SK-N-SH treated with all-trans-retinoic acid at 6 μM for 48 hours (cell line): ENCODE results near the gene ISLR.

Experiments used
- ATAC-seq: fragments of 200-7000 bp; cut with Tn5 transposase; 3 replicates; pipeline ENCODE4 v1.9.1; 2020; ENCODE audit warnings: mild to moderate bottlenecking, moderate library complexity
- ARNTL ChIP-seq: fragments of 450-650 bp; formaldehyde crosslinking; IDR thresholded peaks from 2 replicates; pipeline ENCODE4 v1.5.0; 2020; ENCODE audit warnings: low read depth, mild to moderate bottlenecking, moderate library complexity, borderline replicate concordance
- BACH2 ChIP-seq: fragments of 250-450 bp; sonication (Bioruptor Pico); IDR thresholded peaks from 2 replicates; pipeline ENCODE4 v1.9.0; 2021; ENCODE audit warnings: mild to moderate bottlenecking, borderline replicate concordance
- CREB5 ChIP-seq: fragments of 250-450 bp; sonication (Bioruptor Pico); IDR thresholded peaks from 2 replicates; pipeline ENCODE4 v1.5.1; 2020; ENCODE audit warnings: low read depth, mild to moderate bottlenecking, moderate library complexity
- CSDC2 ChIP-seq: fragments of 250-450 bp; sonication (Bioruptor Pico); IDR thresholded peaks from 2 replicates; pipeline ENCODE4 v1.5.0; 2020; ENCODE audit warnings: mild to moderate bottlenecking, moderate library complexity
- CSRNP3 ChIP-seq: fragments of 250-450 bp; sonication (Bioruptor Pico); IDR thresholded peaks from 2 replicates; pipeline ENCODE4 v1.5.1; 2021; ENCODE audit warnings: mild to moderate bottlenecking, moderate library complexity
- ESRRG ChIP-seq: fragments of 250-450 bp; sonication (Bioruptor Pico); IDR thresholded peaks from 2 replicates; pipeline ENCODE4 v1.6.1; 2021; ENCODE audit warnings: mild to moderate bottlenecking
- GLIS3 ChIP-seq: fragments of 250-450 bp; sonication (Bioruptor Pico); IDR thresholded peaks from 2 replicates; pipeline ENCODE4 v1.5.0; 2020; ENCODE audit warnings: mild to moderate bottlenecking, moderate library complexity
- ISL1 ChIP-seq: fragments of 250-450 bp; sonication (Bioruptor Pico); IDR thresholded peaks from 2 replicates; pipeline ENCODE4 v2.1.2; 2022; ENCODE audit warnings: mild to moderate bottlenecking, moderate library complexity
- OSR1 ChIP-seq: fragments of 250-450 bp; sonication (Bioruptor Pico); IDR thresholded peaks from 2 replicates; pipeline ENCODE4 v1.8.0; 2022; ENCODE audit warnings: moderate library complexity, mild to moderate bottlenecking, inconsistent platforms
- PATZ1 ChIP-seq: fragments of 250-450 bp; sonication (Bioruptor Pico); IDR thresholded peaks from 2 replicates; pipeline ENCODE4 v1.8.0; 2020; ENCODE audit warnings: mild to moderate bottlenecking, moderate library complexity, borderline replicate concordance
- POU6F1 ChIP-seq: fragments of 250-450 bp; sonication (Bioruptor Pico); IDR thresholded peaks from 2 replicates; pipeline ENCODE4 v1.8.0; 2021; ENCODE audit warnings: low read depth, mild to moderate bottlenecking, moderate library complexity, borderline replicate concordance
- PPARA ChIP-seq: fragments of 250-450 bp; sonication (Bioruptor Pico); IDR thresholded peaks from 2 replicates; pipeline ENCODE4 v1.5.0; 2020; ENCODE audit warnings: mild to moderate bottlenecking, borderline replicate concordance
- RARB ChIP-seq: fragments of 250-450 bp; sonication (Bioruptor Pico); IDR thresholded peaks from 2 replicates; pipeline ENCODE4 v1.8.0; 2021; ENCODE audit warnings: mild to moderate bottlenecking, moderate library complexity
- SNAI2 ChIP-seq: fragments of 250-450 bp; sonication (Bioruptor Pico); IDR thresholded peaks from 2 replicates; pipeline ENCODE4 v1.5.0; 2020; ENCODE audit warnings: mild to moderate bottlenecking, moderate library complexity
- TOX ChIP-seq: fragments of 250-450 bp; sonication (Bioruptor Pico); IDR thresholded peaks from 2 replicates; pipeline ENCODE4 v1.8.0; 2021; ENCODE audit warnings: mild to moderate bottlenecking, moderate library complexity, borderline replicate concordance
- TSHZ2 ChIP-seq: fragments of 250-450 bp; sonication (Bioruptor Pico); IDR thresholded peaks from 2 replicates; pipeline ENCODE4 v1.5.0; 2020; ENCODE audit warnings: mild to moderate bottlenecking, moderate library complexity
- ZC3H10 ChIP-seq: fragments of 250-450 bp; sonication (Bioruptor Pico); IDR thresholded peaks from 2 replicates; pipeline ENCODE4 v1.5.1; 2021; ENCODE audit warnings: mild to moderate bottlenecking, moderate library complexity
- ZFP3 ChIP-seq: fragments of 250-450 bp; sonication (Bioruptor Pico); IDR thresholded peaks from 2 replicates; pipeline ENCODE4 v1.5.0; 2020; ENCODE audit warnings: mild to moderate bottlenecking, moderate library complexity
- ZFP30 ChIP-seq: fragments of 450-650 bp; formaldehyde crosslinking; IDR thresholded peaks from 2 replicates; pipeline ENCODE4 v1.5.0; 2022; ENCODE audit warnings: mild to moderate bottlenecking, moderate library complexity
- ZNF565 ChIP-seq: fragments of 450-650 bp; formaldehyde crosslinking; conservative IDR thresholded peaks from 2 replicates; pipeline ENCODE4 v1.5.0; 2020; ENCODE audit warnings: low read depth, mild to moderate bottlenecking, moderate library complexity
- ZNF70 ChIP-seq: fragments of 450-650 bp; formaldehyde crosslinking; IDR thresholded peaks from 2 replicates; pipeline ENCODE4 v1.5.0; 2020; ENCODE audit warnings: mild to moderate bottlenecking, moderate library complexity
- ZNF8 ChIP-seq: fragments of 450-650 bp; formaldehyde crosslinking; IDR thresholded peaks from 2 replicates; pipeline ENCODE4 v1.5.0; 2020; ENCODE audit warnings: mild to moderate bottlenecking, moderate library complexity

Gene ISLR

GRCh38 chr15:74222240-74223119 is 49.0 kb downstream of the ISLR start:
- TF ChIP-seq ISL1 (CRISPR knock-in tag) (no peak), CREB5 (CRISPR knock-in tag) (no peak), ZNF565 (no peak), SNAI2 (CRISPR knock-in tag) (no peak), OSR1 (no peak), ZNF8 (CRISPR knock-in tag) (no peak), PPARA (CRISPR knock-in tag) (no peak), GLIS3 (CRISPR knock-in tag) (no peak), TOX (CRISPR knock-in tag) (no peak), TSHZ2 (CRISPR knock-in tag) (no peak), ESRRG (CRISPR knock-in tag) (no peak), ZFP30 (no peak), CSDC2 (CRISPR knock-in tag) (no peak), POU6F1 (CRISPR knock-in tag) (no peak), ZNF70 (CRISPR knock-in tag) (no peak), BACH2 (CRISPR knock-in tag) (no peak), CSRNP3 (CRISPR knock-in tag) (no peak), ARNTL (CRISPR knock-in tag) (no peak), ZC3H10 (CRISPR knock-in tag) (no peak)
- no peak for ATAC-seq

GRCh38 chr15:74225928-74226327 is 52.4 kb downstream of the ISLR start:
- no peak for ATAC-seq
- TF ChIP-seq ZNF565, result no peak
- no peak for TF ChIP-seq POU6F1 (CRISPR knock-in tag)
- no peak for TF ChIP-seq CREB5 (CRISPR knock-in tag)
- TF ChIP-seq PATZ1 (CRISPR knock-in tag), result no peak
- no peak for TF ChIP-seq BACH2 (CRISPR knock-in tag)
- no peak for TF ChIP-seq SNAI2 (CRISPR knock-in tag)
- no peak for TF ChIP-seq GLIS3 (CRISPR knock-in tag)
- no peak for TF ChIP-seq RARB (CRISPR knock-in tag)
- no peak for TF ChIP-seq PPARA (CRISPR knock-in tag)
- no peak for TF ChIP-seq ARNTL (CRISPR knock-in tag)
- TF ChIP-seq ZFP30, result no peak
- TF ChIP-seq ZFP3, result no peak
- TF ChIP-seq ESRRG (CRISPR knock-in tag), result no peak
- TF ChIP-seq ZNF8 (CRISPR knock-in tag), result no peak
- TF ChIP-seq ZNF70 (CRISPR knock-in tag), result no peak
- no peak for TF ChIP-seq CSDC2 (CRISPR knock-in tag)
- TF ChIP-seq ISL1 (CRISPR knock-in tag), result no peak
